IPS-20b (cell line): ENCODE data around the gene RBBP8.

ENCODE experiments used
- H3K27ac ChIP-seq: one replicate; pipeline ENCODE4 v1.5.1; 2013; ENCODE audit warnings: low read length
- H3K27me3 ChIP-seq: 2 replicates; pipeline ENCODE4 v1.6.1; 2013; ENCODE audit warnings: mild to moderate bottlenecking, low read length, inconsistent platforms; ENCODE audit not compliant: insufficient read depth
- H3K36me3 ChIP-seq: 2 replicates; pipeline ENCODE4 v1.6.1; 2013; ENCODE audit warnings: low read depth, mild to moderate bottlenecking, inconsistent platforms, low read length, moderate library complexity; ENCODE audit not compliant: insufficient read depth
- H3K4me1 ChIP-seq: 2 replicates; pipeline ENCODE4 v1.6.1; 2013; ENCODE audit warnings: mild to moderate bottlenecking, control low read depth, inconsistent platforms, low read length, moderate library complexity; ENCODE audit not compliant: insufficient read depth
- H3K4me3 ChIP-seq: 2 replicates; pipeline ENCODE4 v1.5.1; 2013; ENCODE audit warnings: mild to moderate bottlenecking, low read length, inconsistent platforms
- H3K9ac ChIP-seq: 2 replicates; pipeline ENCODE4 v1.6.1; 2013; ENCODE audit warnings: low read depth, mild to moderate bottlenecking, inconsistent platforms, low read length, moderate library complexity
- H3K9me3 ChIP-seq: 2 replicates; pipeline ENCODE4 v1.6.1; 2013; ENCODE audit warnings: mild to moderate bottlenecking, low read depth, low read length, inconsistent platforms; ENCODE audit not compliant: insufficient read depth

The RBBP8 gene

GRCh38 chr18:23065234-23065806, 132.2 kb downstream of the RBBP8 start:
- Histone ChIP-seq H3K4me3 (no peak overlapping the region), H3K27ac (no peak overlapping the region), H3K4me1 (no peaks in the 10 kb centered on the region; the same call in 1 of the 2 replicates), H3K27me3 (no peaks in the 10 kb centered on the region), H3K9ac (no peak overlapping the region), H3K36me3 (no peaks in the 10 kb centered on the region), H3K9me3 (peaks cover 5% of the 10 kb centered on the region)

- no peaks in the 10 kb centered on the region; the same call in 1 of the 2 replicates for H3K4me1 ChIP-seq
- no peaks in the 10 kb centered on the region for H3K27me3 ChIP-seq
- H3K27ac ChIP-seq, result no peak overlapping the region
- H3K9me3 ChIP-seq, result peaks cover 5% of the 10 kb centered on the region
- no peak overlapping the region for H3K4me3 ChIP-seq
- H3K36me3 ChIP-seq, result no peaks in the 10 kb centered on the region
- no peak overlapping the region for H3K9ac ChIP-seq
Measured at GRCh38 chr18:23066060-23066459, 132.9 kb downstream of the RBBP8 start.

- H3K4me1 ChIP-seq, result no peaks in the 10 kb centered on the region; the same call in 1 of the 2 replicates
- no peak overlapping the region for H3K27ac ChIP-seq
- no peaks in the 10 kb centered on the region for H3K36me3 ChIP-seq
- no peaks in the 10 kb centered on the region for H3K27me3 ChIP-seq
- H3K4me3 ChIP-seq, result no peak overlapping the region
- no peak overlapping the region for H3K9ac ChIP-seq
- peaks cover 5% of the 10 kb centered on the region for H3K9me3 ChIP-seq
Measured at GRCh38 chr18:23066504-23067039, 133.4 kb downstream of the RBBP8 start.

GRCh38 chr18:23067236-23067635, 134.1 kb downstream of the RBBP8 start:
- no peak overlapping the region for H3K27ac ChIP-seq
- no peak overlapping the region for H3K4me3 ChIP-seq
- peaks cover 5% of the 10 kb centered on the region for H3K9me3 ChIP-seq
- no peaks in the 10 kb centered on the region for H3K27me3 ChIP-seq
- no peaks in the 10 kb centered on the region for H3K36me3 ChIP-seq
- H3K9ac ChIP-seq, result no peak overlapping the region
- no peaks in the 10 kb centered on the region; the same call in 1 of the 2 replicates for H3K4me1 ChIP-seq

- H3K9ac ChIP-seq, result no peak overlapping the region
- no peak overlapping the region for H3K4me3 ChIP-seq
- H3K27me3 ChIP-seq, result no peaks in the 10 kb centered on the region
Measured at GRCh38 chr18:23068011-23068410, 134.9 kb downstream of the RBBP8 start.

GRCh38 chr18:23068570-23069310, 135.6 kb downstream of the RBBP8 start:
- H3K4me3 ChIP-seq, result no peak overlapping the region
- H3K4me1 ChIP-seq, result no peaks in the 10 kb centered on the region; the same call in 1 of the 2 replicates

More at GRCh38 chr18:23068011-23068410, 134.9 kb downstream of the RBBP8 start:
- Histone ChIP-seq H3K9me3 (peaks cover 5% of the 10 kb centered on the region), H3K4me1 (no peaks in the 10 kb centered on the region; the same call in 1 of the 2 replicates), H3K36me3 (no peaks in the 10 kb centered on the region), H3K27ac (no peak overlapping the region)

GRCh38 chr18:23069481-23069880, 136.4 kb downstream of the RBBP8 start:
- Histone ChIP-seq H3K9me3 (no peaks in the 10 kb centered on the region), H3K9ac (no peak overlapping the region), H3K27ac (no peak overlapping the region), H3K36me3 (no peaks in the 10 kb centered on the region), H3K4me3 (no peak overlapping the region), H3K27me3 (no peaks in the 10 kb centered on the region), H3K4me1 (no peaks in the 10 kb centered on the region; the same call in 1 of the 2 replicates)

More at GRCh38 chr18:23068570-23069310, 135.6 kb downstream of the RBBP8 start:
- Histone ChIP-seq H3K36me3 (no peaks in the 10 kb centered on the region), H3K9ac (no peak overlapping the region), H3K9me3 (peaks cover under 1% of the 10 kb centered on the region; the same call in 1 of the 2 replicates), H3K27ac (no peak overlapping the region), H3K27me3 (no peaks in the 10 kb centered on the region)

GRCh38 chr18:23069898-23070297, 136.8 kb downstream of the RBBP8 start:
- Histone ChIP-seq H3K9ac (no peak overlapping the region), H3K36me3 (no peaks in the 10 kb centered on the region), H3K9me3 (no peaks in the 10 kb centered on the region), H3K27ac (no peak overlapping the region), H3K4me3 (no peak overlapping the region), H3K4me1 (no peaks in the 10 kb centered on the region; the same call in 1 of the 2 replicates), H3K27me3 (no peaks in the 10 kb centered on the region)

- no peak overlapping the region for H3K9ac ChIP-seq
- no peak overlapping the region for H3K4me3 ChIP-seq
- H3K4me1 ChIP-seq, result no peaks in the 10 kb centered on the region; the same call in 1 of the 2 replicates
- no peaks in the 10 kb centered on the region for H3K27me3 ChIP-seq
- no peak overlapping the region for H3K27ac ChIP-seq
- H3K9me3 ChIP-seq, result no peaks in the 10 kb centered on the region
- no peaks in the 10 kb centered on the region for H3K36me3 ChIP-seq
Measured at GRCh38 chr18:23071285-23071684, 138.2 kb downstream of the RBBP8 start.

- no peak overlapping the region for H3K27ac ChIP-seq
- no peaks in the 10 kb centered on the region; the same call in 1 of the 2 replicates for H3K4me1 ChIP-seq
- H3K9me3 ChIP-seq, result no peaks in the 10 kb centered on the region
- no peaks in the 10 kb centered on the region for H3K27me3 ChIP-seq
- H3K36me3 ChIP-seq, result no peaks in the 10 kb centered on the region
- no peak overlapping the region for H3K4me3 ChIP-seq
- H3K9ac ChIP-seq, result no peak overlapping the region
Measured at GRCh38 chr18:23072079-23072478, 139.0 kb downstream of the RBBP8 start.

GRCh38 chr18:23073996-23074606, 141.0 kb downstream of the RBBP8 start:
- no peak overlapping the region for H3K9ac ChIP-seq
- H3K4me3 ChIP-seq, result no peak overlapping the region
- H3K9me3 ChIP-seq, result no peaks in the 10 kb centered on the region
- no peaks in the 10 kb centered on the region for H3K27me3 ChIP-seq
- no peaks in the 10 kb centered on the region for H3K4me1 ChIP-seq
- H3K27ac ChIP-seq, result no peak overlapping the region
- no peaks in the 10 kb centered on the region for H3K36me3 ChIP-seq
